PC-9 (cell line): ENCODE measurements around the gene KL. TPM values are rescaled to one million over a fixed set of nuclear protein-coding genes. Genes with fewer than 3 reads are reported as not detected.

Source experiments
- BruUV-seq: library from RNA; stranded (reverse); fragments of 400-500 nt; replicated peaks from 2 replicates; lab custom pipeline; 2021; lab: Mats Ljungman, UMichigan
- CTCF ChIA-PET: fragments of 300-600 bp; sonication (Branson Sonifier 250); formaldehyde crosslinking; loops from one replicate; lab custom pipeline; 2022; ENCODE audit warnings: antibody characterized with exemption; lab: Charles Lee
- POLR2A ChIA-PET: fragments of 300-600 bp; sonication (Branson Sonifier 250); formaldehyde crosslinking; loops from one replicate; lab custom pipeline; 2022; ENCODE audit warnings: antibody characterized with exemption; ENCODE audit not compliant: unreplicated experiment; lab: Charles Lee
- DNase-seq, 2 experiments: peaks; one replicate each; pipeline versions ENCODE4 v3.0.0 to v3.0.0-alpha.2; 2015 to 2022; ENCODE audit warnings: mixed read lengths in 1 of 2
- H2AFZ ChIP-seq: fragments of 200-600 bp; sonication (generic); 2 replicates; pipeline ENCODE4 v1.8.1; 2017; ENCODE audit warnings: antibody characterized with exemption
- H3F3A ChIP-seq: fragments of 200-600 bp; sonication (generic); 2 replicates; pipeline ENCODE4 v1.8.1; 2017; ENCODE audit warnings: antibody characterized with exemption, mild to moderate bottlenecking, low read depth; ENCODE audit not compliant: insufficient read depth
- H3K27ac ChIP-seq: fragments of 200-600 bp; sonication (generic); 2 replicates; pipeline ENCODE4 v1.6.1; 2016; ENCODE audit warnings: mixed run types
- H3K27me3 ChIP-seq: fragments of 200-600 bp; sonication (generic); 2 replicates; pipeline ENCODE4 v1.6.1; 2016; ENCODE audit warnings: low read depth, mixed run types; ENCODE audit not compliant: insufficient read depth
- H3K36me3 ChIP-seq: fragments of 200-600 bp; sonication (generic); 2 replicates; pipeline ENCODE4 v1.6.1; 2016; ENCODE audit warnings: low read depth, mixed run types
- H3K4me1 ChIP-seq: fragments of 200-600 bp; sonication (generic); replicated peaks from 2 replicates; pipeline ENCODE4 v1.6.1; 2016; ENCODE audit warnings: mixed run types; ENCODE audit not compliant: insufficient read depth
- H3K4me2 ChIP-seq: fragments of 200-600 bp; sonication (generic); 2 replicates; pipeline ENCODE4 v1.6.1; 2017; ENCODE audit warnings: mixed run types
- H3K4me3 ChIP-seq: fragments of 200-600 bp; sonication (generic); 2 replicates; pipeline ENCODE4 v1.6.1; 2016; ENCODE audit warnings: mixed run types
- H3K79me2 ChIP-seq: fragments of 200-600 bp; sonication (generic); 2 replicates; pipeline ENCODE4 v1.6.1; 2017; ENCODE audit warnings: low read depth, mixed run types
- H3K9me2 ChIP-seq: fragments of 200-600 bp; sonication (generic); 2 replicates; pipeline ENCODE4 v1.8.1; 2017; ENCODE audit warnings: mild to moderate bottlenecking; ENCODE audit not compliant: insufficient read depth
- H3K9me3 ChIP-seq: fragments of 200-600 bp; sonication (generic); 2 replicates; pipeline ENCODE4 v1.8.1; 2016; ENCODE audit warnings: low read depth; ENCODE audit not compliant: insufficient read depth
- H4K20me1 ChIP-seq: fragments of 200-600 bp; sonication (generic); 2 replicates; pipeline ENCODE4 v1.8.1; 2017; ENCODE audit not compliant: insufficient read depth
- CTCF ChIP-seq: fragments of 200-600 bp; sonication (generic); conservative IDR thresholded peaks from 2 replicates; pipeline ENCODE4 v1.6.1; 2017; ENCODE audit warnings: mixed run types, antibody characterized with exemption, mild to moderate bottlenecking, moderate library complexity
- EZH2 ChIP-seq: fragments of 200-600 bp; sonication (generic); IDR thresholded peaks from 2 replicates; pipeline ENCODE4 v1.8.0; 2017; ENCODE audit warnings: antibody characterized with exemption, low read depth
- intact Hi-C: fragments of 100-400 bp; cut with micrococcal nuclease; formaldehyde crosslinking; loops from one replicate; pipeline ENCODE4 v1.10.0; 2022; ENCODE audit not compliant: unreplicated experiment
- total RNA-seq: library from RNA; stranded (reverse); gene quantifications from 2 replicates; pipeline ENCODE4 v1.2.3, GENCODE V29; 2021

Gene KL
- total RNA-seq, 1 experiment from 2014 or later: 1.4 TPM

- Histone ChIP-seq H3K27me3 (no peaks in the 10 kb centered on the region), H4K20me1 (no peaks in the 10 kb centered on the region), H3K9me2 (no peaks in the 10 kb centered on the region), H3K4me1 (peaks cover 6% of the 10 kb centered on the region; the same call in 1 of the 2 replicates), H3F3A (no peaks in the 10 kb centered on the region), H3K27ac (no peak overlapping the region), H3K36me3 (no peaks in the 10 kb centered on the region), H2AFZ (no peak overlapping the region), H3K79me2 (no peaks in the 10 kb centered on the region), H3K9me3 (no peaks in the 10 kb centered on the region), H3K4me3 (no peak overlapping the region), H3K4me2 (no peak overlapping the region)
- no TSS peak for BruUV-seq
- TF ChIP-seq CTCF: no peak
- TF ChIP-seq EZH2: no peak
- POLR2A ChIA-PET: no interaction called here
- CTCF ChIA-PET: no interaction called here
- intact Hi-C loops: no loop called here
- peak in 1 of 2 experiments; percentile 72 for DNase-seq
Observed at GRCh38 chr13:33045851-33046592, 29.8 kb downstream of the KL start.

GRCh38 chr13:33050161-33050560, 33.9 kb downstream of the KL start:
- no peaks in the 10 kb centered on the region for H3K9me2 ChIP-seq
- H3K27ac ChIP-seq: no peak overlapping the region
- no peaks in the 10 kb centered on the region for H4K20me1 ChIP-seq
- H2AFZ ChIP-seq: no peak overlapping the region
- H3K27me3 ChIP-seq: no peaks in the 10 kb centered on the region
- CTCF ChIA-PET: no interaction called here
- no peak for TF ChIP-seq EZH2
- no peak for TF ChIP-seq CTCF
- no peaks in the 10 kb centered on the region for H3K79me2 ChIP-seq
- no TSS peak for BruUV-seq
- no peak overlapping the region for H3K4me3 ChIP-seq
- intact Hi-C loops: no loop called here
- DNase-seq: no peak
- H3F3A ChIP-seq: no peaks in the 10 kb centered on the region
- no peaks in the 10 kb centered on the region for H3K36me3 ChIP-seq
- peaks cover 6% of the 10 kb centered on the region; the same call in 1 of the 2 replicates for H3K4me1 ChIP-seq
- H3K9me3 ChIP-seq: no peaks in the 10 kb centered on the region
- POLR2A ChIA-PET: no interaction called here
- no peak overlapping the region for H3K4me2 ChIP-seq

- Histone ChIP-seq H3K9me2 (no peaks in the 10 kb centered on the region), H3K9me3 (no peaks in the 10 kb centered on the region), H4K20me1 (no peaks in the 10 kb centered on the region), H3K4me3 (no peak overlapping the region), H3K27ac (no peak overlapping the region), H3F3A (no peaks in the 10 kb centered on the region), H3K4me1 (no peaks in the 10 kb centered on the region; the same call in 1 of the 2 replicates), H2AFZ (no peak overlapping the region), H3K79me2 (no peaks in the 10 kb centered on the region), H3K36me3 (no peaks in the 10 kb centered on the region), H3K4me2 (no peak overlapping the region), H3K27me3 (no peaks in the 10 kb centered on the region)
- ChIA-PET POLR2A (no interaction called here), CTCF (no interaction called here)
- no peak for DNase-seq
- TF ChIP-seq EZH2 (no peak), CTCF (no peak)
- intact Hi-C loops: no loop called here
- no TSS peak for BruUV-seq
Observed at GRCh38 chr13:33051632-33052031, 35.4 kb downstream of the KL start.
